ENCODE results near the gene PTPRN2.

PTPRN2 gene

DNA sequence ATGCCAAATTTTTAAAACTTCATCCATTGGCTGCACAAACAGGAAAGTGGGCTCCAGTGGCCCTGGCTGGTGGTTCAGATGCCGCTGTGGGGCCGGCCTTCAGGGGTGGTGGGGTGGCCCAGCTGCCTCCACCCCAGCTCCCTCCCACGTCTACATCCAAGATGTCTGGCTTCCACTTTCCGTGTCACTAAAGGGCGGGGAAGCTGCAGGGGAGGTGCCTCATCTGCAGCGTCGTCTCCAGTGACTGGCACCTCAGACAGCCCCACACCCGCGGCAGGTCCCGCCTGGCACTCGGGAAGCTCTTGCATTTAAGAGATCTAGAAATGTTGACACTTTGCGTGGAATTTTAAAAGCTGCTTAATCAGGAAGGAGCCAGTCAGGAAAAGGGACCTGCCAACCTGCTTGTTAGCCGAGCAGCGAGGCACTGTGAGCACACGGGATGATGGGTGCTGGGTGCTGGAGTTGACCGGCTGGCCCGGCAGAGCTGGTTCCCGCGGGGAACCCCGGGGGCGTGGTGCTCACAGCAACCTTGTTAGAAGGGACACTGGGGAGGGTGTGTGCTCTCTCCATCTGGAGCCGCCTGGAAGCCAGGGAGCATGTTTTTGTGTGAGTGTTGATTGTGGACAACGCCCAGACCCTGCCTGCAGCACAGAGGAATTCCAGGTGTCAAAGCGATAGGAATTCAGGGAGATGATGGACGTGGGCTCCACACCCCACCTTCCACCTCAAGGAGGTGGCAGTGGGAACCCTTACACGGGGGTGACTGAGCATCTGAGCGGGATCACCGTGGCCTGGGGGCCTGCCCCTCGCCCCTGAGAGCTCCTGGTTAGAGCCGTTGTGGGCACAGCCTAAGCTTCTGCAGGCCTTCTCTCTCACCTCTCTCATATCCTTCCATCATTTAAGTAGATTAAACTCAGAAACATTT lies 320.5 kb downstream of the PTPRN2 start:
- no peak overlapping the region for H3K9ac ChIP-seq (ENCODE audit: low read depth in 1 of 2, low read length in 2 of 2)
- H3K9me3 ChIP-seq (ENCODE audit: control insufficient read depth in 2 of 2, low read length in 2 of 2) = no peaks in the 10 kb centered on the region
- peak overlapping the region in 1 of 2 donors; percentile 60 for H3K27ac ChIP-seq (ENCODE audit: low read depth in 2 of 2, low read length in 2 of 2)
- H3K4me3 ChIP-seq (ENCODE audit: low read length in 2 of 2) = no peak overlapping the region
- peaks cover 13 to 49% of the 10 kb centered on the region in 2 donors for H3K4me1 ChIP-seq (ENCODE audit: control insufficient read depth in 2 of 2, insufficient read depth in 2 of 2, low read length in 2 of 2)
- H3K36me3 ChIP-seq (ENCODE audit: control insufficient read depth in 2 of 2, insufficient read depth in 2 of 2, low read length in 2 of 2) = no peaks in the 10 kb centered on the region
- no peaks in the 10 kb centered on the region for H3K27me3 ChIP-seq (ENCODE audit: control insufficient read depth in 2 of 2, insufficient read depth in 2 of 2, low read length in 2 of 2)

DNA sequence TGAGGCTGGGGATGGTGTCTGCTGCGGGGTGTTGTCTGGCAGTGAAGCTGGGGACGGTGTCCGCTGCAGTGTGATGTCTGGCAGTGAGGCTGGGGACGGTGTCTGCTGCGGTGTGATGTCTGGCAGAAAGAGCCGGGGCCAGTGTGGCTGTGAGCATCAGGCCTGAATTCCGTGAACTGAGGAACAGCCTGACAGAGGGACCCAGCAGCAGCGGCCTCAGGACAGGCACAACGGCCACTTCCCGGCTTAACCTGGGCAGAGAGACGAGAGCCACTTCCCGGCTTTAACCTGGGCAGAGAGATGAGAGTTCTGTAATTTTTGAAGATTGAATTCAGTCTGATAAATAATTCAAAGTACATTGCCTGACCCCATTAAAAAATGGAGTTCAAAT lies 321.2 kb downstream of the PTPRN2 start:
- Histone ChIP-seq H3K27me3 (ENCODE audit: control insufficient read depth in 2 of 2, insufficient read depth in 2 of 2, low read length in 2 of 2) (no peaks in the 10 kb centered on the region), H3K9ac (ENCODE audit: low read depth in 1 of 2, low read length in 2 of 2) (no peak overlapping the region), H3K27ac (ENCODE audit: low read depth in 2 of 2, low read length in 2 of 2) (no peak overlapping the region), H3K36me3 (ENCODE audit: control insufficient read depth in 2 of 2, insufficient read depth in 2 of 2, low read length in 2 of 2) (no peaks in the 10 kb centered on the region), H3K4me3 (ENCODE audit: low read length in 2 of 2) (no peak overlapping the region), H3K9me3 (ENCODE audit: control insufficient read depth in 2 of 2, low read length in 2 of 2) (no peaks in the 10 kb centered on the region), H3K4me1 (ENCODE audit: control insufficient read depth in 2 of 2, insufficient read depth in 2 of 2, low read length in 2 of 2) (peaks cover 13 to 49% of the 10 kb centered on the region in 2 donors)

DNA sequence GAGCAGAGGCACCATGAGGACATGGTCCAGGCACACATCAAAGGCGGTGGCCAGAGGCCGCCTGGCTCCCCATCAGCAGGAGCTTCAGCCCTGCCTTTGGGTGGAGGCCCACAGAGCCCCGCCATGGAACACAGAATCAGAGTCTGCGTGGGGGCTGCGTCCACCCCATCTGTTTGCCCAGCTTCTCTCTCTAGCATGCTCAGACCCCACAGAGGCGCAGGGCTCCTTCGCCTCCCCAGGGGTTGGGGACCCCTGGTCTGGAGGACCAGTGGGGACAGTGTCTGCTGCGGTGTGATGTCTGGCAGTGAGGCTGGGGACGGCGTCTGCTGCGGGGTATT lies 321.9 kb downstream of the PTPRN2 start:
- H3K4me1 ChIP-seq (ENCODE audit: control insufficient read depth in 2 of 2, insufficient read depth in 2 of 2, low read length in 2 of 2) = peaks cover 13 to 49% of the 10 kb centered on the region in 2 donors
- H3K9ac ChIP-seq (ENCODE audit: low read depth in 1 of 2, low read length in 2 of 2) = no peak overlapping the region
- no peaks in the 10 kb centered on the region for H3K27me3 ChIP-seq (ENCODE audit: control insufficient read depth in 2 of 2, insufficient read depth in 2 of 2, low read length in 2 of 2)

DNA sequence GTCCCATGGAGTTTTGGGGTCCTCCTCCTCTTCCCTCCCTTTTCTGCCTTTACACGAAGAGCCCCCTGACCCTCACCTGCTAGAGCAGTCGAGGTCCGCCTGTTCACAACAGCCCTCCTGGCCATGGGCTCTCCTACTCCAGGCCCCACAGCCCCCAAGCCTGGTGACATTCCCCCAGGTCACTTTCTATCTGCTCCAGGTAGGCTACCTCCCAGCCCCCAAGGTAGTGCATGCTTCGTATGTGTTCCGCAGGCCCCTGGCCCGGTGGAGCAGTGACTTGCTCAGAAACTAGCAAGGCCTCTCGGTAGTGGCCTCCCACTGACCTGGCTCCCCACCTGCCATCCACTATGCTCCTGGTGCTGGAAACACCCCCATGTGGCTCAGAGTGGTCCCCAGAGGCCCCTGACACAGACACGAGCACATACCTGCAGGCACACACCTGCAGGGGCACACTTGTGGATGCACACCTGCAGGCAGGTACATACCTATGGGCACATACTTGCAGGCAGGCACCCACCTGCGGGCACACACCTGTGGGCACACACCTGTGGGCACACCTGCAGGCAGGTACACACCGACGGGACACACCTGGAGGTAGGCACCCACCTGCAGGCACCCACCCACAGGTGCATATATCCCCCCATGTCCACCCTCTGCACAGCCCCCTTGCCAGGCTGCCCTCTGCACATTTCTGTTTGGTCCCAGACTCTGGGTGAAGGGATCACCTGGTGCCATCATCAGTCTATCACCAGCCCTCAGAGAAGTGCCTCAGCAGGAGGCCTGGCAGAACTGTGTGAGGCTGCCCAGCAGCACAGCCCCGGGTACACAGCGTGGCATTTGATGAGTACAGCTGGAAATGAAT lies 322.5 kb downstream of the PTPRN2 start:
- Histone ChIP-seq H3K9me3 (ENCODE audit: control insufficient read depth in 2 of 2, low read length in 2 of 2) (no peaks in the 10 kb centered on the region), H3K27ac (ENCODE audit: low read depth in 2 of 2, low read length in 2 of 2) (no peak overlapping the region), H3K27me3 (ENCODE audit: control insufficient read depth in 2 of 2, insufficient read depth in 2 of 2, low read length in 2 of 2) (no peaks in the 10 kb centered on the region)

More for the DNA sequence above, 321.9 kb downstream of the PTPRN2 start:
- H3K4me3 ChIP-seq (ENCODE audit: low read length in 2 of 2) = no peak overlapping the region
- H3K36me3 ChIP-seq (ENCODE audit: control insufficient read depth in 2 of 2, insufficient read depth in 2 of 2, low read length in 2 of 2) = no peaks in the 10 kb centered on the region
- H3K9me3 ChIP-seq (ENCODE audit: control insufficient read depth in 2 of 2, low read length in 2 of 2) = no peaks in the 10 kb centered on the region
- no peak overlapping the region for H3K27ac ChIP-seq (ENCODE audit: low read depth in 2 of 2, low read length in 2 of 2)

DNA sequence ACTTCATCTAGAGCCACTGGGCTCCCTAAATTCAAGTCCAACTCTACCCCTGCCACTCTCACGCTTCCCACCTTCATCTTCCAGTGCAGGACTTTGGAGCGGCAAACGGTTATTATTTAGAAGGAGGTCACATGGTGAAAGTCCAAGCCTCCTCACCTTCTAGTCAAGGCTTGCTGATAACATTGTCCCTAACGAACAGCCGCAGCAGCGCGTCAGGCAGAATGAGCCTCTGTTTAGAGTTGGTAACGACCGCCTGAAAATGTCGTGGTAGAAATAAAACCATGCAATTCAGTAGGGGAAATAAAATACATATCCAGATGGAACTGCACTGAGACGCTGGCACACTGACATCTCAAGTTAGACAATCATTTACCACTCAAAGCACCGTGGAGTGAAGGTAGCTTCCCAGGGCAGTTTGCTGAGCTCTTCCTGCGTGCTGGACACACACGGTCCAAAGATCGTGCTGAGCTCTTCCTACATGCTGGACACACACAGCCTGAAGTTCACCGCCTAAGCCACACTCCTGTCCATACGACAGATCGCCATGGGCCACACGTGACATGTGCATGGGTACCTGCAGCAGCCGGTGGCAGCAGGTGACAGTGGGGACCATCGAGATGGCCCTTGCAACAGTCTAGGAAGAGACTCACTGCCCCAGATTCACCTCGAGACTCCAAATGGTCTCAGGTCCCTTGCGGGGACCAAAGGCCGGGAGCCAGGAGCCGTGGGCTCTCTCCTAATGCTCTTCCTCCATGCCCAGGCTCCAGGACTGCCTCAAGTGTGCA lies 323.5 kb downstream of the PTPRN2 start:
- Histone ChIP-seq H3K27me3 (ENCODE audit: control insufficient read depth in 2 of 2, insufficient read depth in 2 of 2, low read length in 2 of 2) (no peaks in the 10 kb centered on the region), H3K9ac (ENCODE audit: low read depth in 1 of 2, low read length in 2 of 2) (no peak overlapping the region), H3K4me3 (ENCODE audit: low read length in 2 of 2) (peak overlapping the region; percentile 6 to 62), H3K36me3 (ENCODE audit: control insufficient read depth in 2 of 2, insufficient read depth in 2 of 2, low read length in 2 of 2) (no peaks in the 10 kb centered on the region), H3K27ac (ENCODE audit: low read depth in 2 of 2, low read length in 2 of 2) (peak overlapping the region; percentile 58 to 79), H3K9me3 (ENCODE audit: control insufficient read depth in 2 of 2, low read length in 2 of 2) (no peaks in the 10 kb centered on the region), H3K4me1 (ENCODE audit: control insufficient read depth in 2 of 2, insufficient read depth in 2 of 2, low read length in 2 of 2) (peaks cover 13 to 40% of the 10 kb centered on the region in 2 donors)

More for the DNA sequence above, 322.5 kb downstream of the PTPRN2 start:
- peak overlapping the region in 1 of 2 donors; percentile 7 for H3K4me3 ChIP-seq (ENCODE audit: low read length in 2 of 2)
- peaks cover 13 to 49% of the 10 kb centered on the region in 2 donors for H3K4me1 ChIP-seq (ENCODE audit: control insufficient read depth in 2 of 2, insufficient read depth in 2 of 2, low read length in 2 of 2)
- no peaks in the 10 kb centered on the region for H3K36me3 ChIP-seq (ENCODE audit: control insufficient read depth in 2 of 2, insufficient read depth in 2 of 2, low read length in 2 of 2)
- no peak overlapping the region for H3K9ac ChIP-seq (ENCODE audit: low read depth in 1 of 2, low read length in 2 of 2)

DNA sequence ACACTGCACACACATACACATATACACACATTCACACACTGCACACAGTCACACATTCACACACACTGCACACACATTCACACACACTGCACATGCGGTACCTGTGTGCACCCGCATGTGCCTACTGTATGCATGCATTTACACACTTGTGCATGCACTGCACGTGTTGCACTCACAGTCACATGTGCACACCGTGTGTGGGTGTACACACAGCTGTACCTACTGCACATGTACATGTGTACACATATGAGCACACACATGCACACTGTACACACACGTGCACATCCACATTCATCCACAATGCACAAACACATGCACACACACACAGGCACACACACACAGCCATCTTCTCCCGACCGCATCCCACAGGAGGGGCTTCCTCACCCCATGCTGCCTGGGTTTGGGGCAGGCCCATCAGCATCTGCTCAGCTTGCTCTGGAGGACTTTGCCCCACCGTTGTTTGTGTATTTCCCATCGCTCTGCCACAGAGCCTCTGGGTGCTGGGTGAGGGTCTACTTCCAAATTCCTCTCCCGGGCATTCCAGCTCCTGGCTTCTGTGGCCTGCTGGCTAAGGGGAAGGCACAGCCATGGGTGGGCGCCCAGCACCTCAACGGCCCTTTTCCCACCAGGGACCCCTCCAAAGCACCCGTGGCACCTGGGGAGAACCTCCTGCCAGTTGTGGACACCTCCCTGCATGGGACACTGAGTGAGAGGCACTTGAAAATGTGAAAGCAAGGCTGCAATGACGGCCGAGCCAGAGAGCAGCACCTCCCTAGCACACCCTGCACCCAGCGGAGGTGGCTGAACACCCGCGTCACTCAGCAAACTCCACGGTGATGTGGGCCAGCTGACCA lies 324.3 kb downstream of the PTPRN2 start:
- Histone ChIP-seq H3K4me3 (ENCODE audit: low read length in 2 of 2) (peak overlapping the region; percentile 6 to 62), H3K27me3 (ENCODE audit: control insufficient read depth in 2 of 2, insufficient read depth in 2 of 2, low read length in 2 of 2) (no peaks in the 10 kb centered on the region), H3K4me1 (ENCODE audit: control insufficient read depth in 2 of 2, insufficient read depth in 2 of 2, low read length in 2 of 2) (peaks cover 13 to 38% of the 10 kb centered on the region in 2 donors), H3K27ac (ENCODE audit: low read depth in 2 of 2, low read length in 2 of 2) (peak overlapping the region; percentile 58 to 79), H3K36me3 (ENCODE audit: control insufficient read depth in 2 of 2, insufficient read depth in 2 of 2, low read length in 2 of 2) (no peaks in the 10 kb centered on the region), H3K9ac (ENCODE audit: low read depth in 1 of 2, low read length in 2 of 2) (no peak overlapping the region), H3K9me3 (ENCODE audit: control insufficient read depth in 2 of 2, low read length in 2 of 2) (no peaks in the 10 kb centered on the region)

DNA sequence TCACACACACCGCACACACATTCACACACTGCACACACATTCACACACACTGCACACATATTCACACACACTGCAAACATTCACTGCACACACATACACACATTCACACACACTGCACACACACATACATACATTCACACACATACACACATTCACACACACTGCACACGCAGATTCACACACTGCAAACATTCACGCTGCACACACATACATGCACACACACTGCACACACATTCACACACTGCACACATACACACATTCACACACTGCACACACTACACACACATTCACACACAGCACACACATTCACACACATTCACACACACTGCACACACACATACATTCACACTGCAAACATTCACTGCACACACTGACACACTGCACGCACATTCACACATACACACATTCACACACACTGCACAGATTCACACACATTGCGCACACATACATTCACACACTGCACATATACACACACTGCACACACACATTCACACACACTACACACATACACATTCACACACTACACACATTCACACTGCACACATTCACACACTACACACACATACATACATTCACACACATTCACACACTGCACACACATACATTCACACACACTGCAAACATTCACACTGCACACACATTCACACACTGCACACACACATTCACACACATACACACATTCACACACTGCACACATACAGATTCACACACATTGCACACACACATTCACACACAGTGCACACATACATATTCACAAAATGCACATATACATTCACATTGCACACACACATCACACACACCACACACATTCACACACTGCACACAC lies 325.1 kb downstream of the PTPRN2 start:
- Histone ChIP-seq H3K4me1 (ENCODE audit: control insufficient read depth in 2 of 2, insufficient read depth in 2 of 2, low read length in 2 of 2) (peaks cover 13 to 33% of the 10 kb centered on the region in 2 donors), H3K4me3 (ENCODE audit: low read length in 2 of 2) (no peak overlapping the region)

DNA sequence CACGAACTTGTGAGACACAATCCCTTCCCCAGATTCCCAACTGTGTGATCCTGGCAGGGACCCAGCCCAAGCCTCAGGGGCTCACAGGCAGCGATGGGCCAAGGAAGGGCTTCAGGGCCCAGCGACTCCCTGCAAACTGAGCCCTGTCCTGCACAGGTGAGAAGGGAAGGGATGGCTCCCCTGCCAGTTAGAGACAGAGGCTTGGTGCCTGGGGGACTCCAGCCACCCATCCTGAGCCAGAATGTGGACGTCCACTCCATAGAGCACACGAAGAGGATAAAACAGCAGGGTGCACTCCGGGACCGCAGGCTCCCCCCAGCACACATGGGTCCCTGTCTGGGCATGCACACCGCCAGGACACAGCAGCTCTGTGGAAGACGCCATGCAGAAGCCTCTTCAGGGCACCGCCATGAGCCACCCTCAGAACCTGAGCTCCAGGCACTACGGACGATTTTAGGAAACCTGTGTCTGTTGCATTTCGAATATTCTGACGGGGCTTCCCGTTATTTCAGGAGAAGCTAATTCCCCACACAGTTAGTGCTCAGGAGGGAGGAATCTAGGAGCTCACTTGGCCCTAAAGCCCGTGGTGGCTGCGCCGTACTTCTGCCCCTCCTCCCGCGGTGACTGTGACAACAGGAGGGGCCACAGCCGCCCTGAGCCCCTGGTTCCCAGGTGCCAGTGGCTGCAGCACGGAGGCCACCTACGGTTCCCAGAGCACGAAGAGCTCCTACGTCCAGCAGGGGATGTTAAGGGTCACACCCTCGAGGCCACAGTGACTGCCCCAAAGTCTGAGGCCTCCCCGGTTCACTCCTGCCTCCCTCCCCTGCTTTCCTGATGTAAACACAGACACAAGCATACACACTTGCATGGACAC lies 326.0 kb downstream of the PTPRN2 start:
- H3K27ac ChIP-seq (ENCODE audit: low read depth in 2 of 2, low read length in 2 of 2) = no peak overlapping the region
- H3K27me3 ChIP-seq (ENCODE audit: control insufficient read depth in 2 of 2, insufficient read depth in 2 of 2, low read length in 2 of 2) = no peaks in the 10 kb centered on the region
- no peak overlapping the region for H3K4me3 ChIP-seq (ENCODE audit: low read length in 2 of 2)
- H3K36me3 ChIP-seq (ENCODE audit: control insufficient read depth in 2 of 2, insufficient read depth in 2 of 2, low read length in 2 of 2) = no peaks in the 10 kb centered on the region
- H3K4me1 ChIP-seq (ENCODE audit: control insufficient read depth in 2 of 2, insufficient read depth in 2 of 2, low read length in 2 of 2) = peaks cover 10 to 24% of the 10 kb centered on the region in 2 donors
- no peaks in the 10 kb centered on the region for H3K9me3 ChIP-seq (ENCODE audit: control insufficient read depth in 2 of 2, low read length in 2 of 2)
- H3K9ac ChIP-seq (ENCODE audit: low read depth in 1 of 2, low read length in 2 of 2) = no peak overlapping the region

More for the DNA sequence above, 325.1 kb downstream of the PTPRN2 start:
- Histone ChIP-seq H3K9ac (ENCODE audit: low read depth in 1 of 2, low read length in 2 of 2) (no peak overlapping the region), H3K9me3 (ENCODE audit: control insufficient read depth in 2 of 2, low read length in 2 of 2) (no peaks in the 10 kb centered on the region), H3K27ac (ENCODE audit: low read depth in 2 of 2, low read length in 2 of 2) (no peak overlapping the region), H3K36me3 (ENCODE audit: control insufficient read depth in 2 of 2, insufficient read depth in 2 of 2, low read length in 2 of 2) (no peaks in the 10 kb centered on the region), H3K27me3 (ENCODE audit: control insufficient read depth in 2 of 2, insufficient read depth in 2 of 2, low read length in 2 of 2) (no peaks in the 10 kb centered on the region)
